MM.1S (cell line): ENCODE results near the gene INSR.
"Not testable (repeated sequence)": the region's sequence is repeated elsewhere in the genome, so short reads cannot be mapped to it uniquely, and the experiment has no call there.

Source experiments
- DNase-seq: peaks from one replicate; pipeline ENCODE4 v3.0.0-alpha.2; 2015
- H2AFZ ChIP-seq: fragments of 300-600 bp; sonication (generic); 2 replicates; pipeline ENCODE4 v1.6.0; 2016; ENCODE audit warnings: antibody characterized with exemption, low read length
- H3F3A ChIP-seq: fragments of 300-600 bp; sonication (generic); 2 replicates; pipeline ENCODE4 v1.6.1; 2016; ENCODE audit warnings: mild to moderate bottlenecking, antibody characterized with exemption, low read length, moderate library complexity, mixed read lengths; ENCODE audit not compliant: insufficient read depth
- H3K27ac ChIP-seq: fragments of 300-600 bp; sonication (generic); 2 replicates; pipeline ENCODE4 v1.5.1; 2016; ENCODE audit warnings: mild to moderate bottlenecking, low read length
- H3K27me3 ChIP-seq: fragments of 300-600 bp; sonication (generic); replicated peaks from 2 replicates; pipeline ENCODE4 v1.6.0; 2016; ENCODE audit warnings: low read length; ENCODE audit not compliant: insufficient read depth
- H3K36me3 ChIP-seq: fragments of 300-600 bp; sonication (generic); replicated peaks from 2 replicates; pipeline ENCODE4 v1.6.1; 2016; ENCODE audit warnings: mild to moderate bottlenecking, low read length, mixed read lengths; ENCODE audit not compliant: insufficient read depth
- H3K4me1 ChIP-seq: fragments of 300-600 bp; sonication (generic); 2 replicates; pipeline ENCODE4 v1.6.1; 2016; ENCODE audit warnings: low read length, mixed read lengths
- H3K4me2 ChIP-seq: fragments of 300-600 bp; sonication (generic); 2 replicates; pipeline ENCODE4 v1.6.0; 2016; ENCODE audit warnings: low read depth, low read length
- H3K4me3 ChIP-seq: fragments of 300-600 bp; sonication (generic); 2 replicates; pipeline ENCODE4 v1.5.1; 2016; ENCODE audit warnings: low read length, mixed read lengths
- H3K79me2 ChIP-seq: fragments of 300-600 bp; sonication (generic); 2 replicates; pipeline ENCODE4 v1.6.1; 2016; ENCODE audit warnings: mixed run types, low read length, mixed read lengths
- H3K9ac ChIP-seq: fragments of 300-600 bp; sonication (generic); 2 replicates; pipeline ENCODE4 v1.6.1; 2016; ENCODE audit warnings: low read length, mixed read lengths
- H3K9me2 ChIP-seq: fragments of 300-600 bp; sonication (generic); replicated peaks from 2 replicates; pipeline ENCODE4 v1.6.1; 2016; ENCODE audit warnings: mild to moderate bottlenecking, low read length, mixed read lengths; ENCODE audit not compliant: insufficient read depth
- H3K9me3 ChIP-seq: fragments of 300-600 bp; sonication (generic); replicated peaks from 2 replicates; pipeline ENCODE4 v1.6.1; 2016; ENCODE audit warnings: mild to moderate bottlenecking, low read length, mixed read lengths; ENCODE audit not compliant: insufficient read depth
- H4K20me1 ChIP-seq: fragments of 300-600 bp; sonication (generic); 2 replicates; pipeline ENCODE4 v1.6.1; 2016; ENCODE audit warnings: mild to moderate bottlenecking, low read length, moderate library complexity, mixed read lengths; ENCODE audit not compliant: insufficient read depth
- CTCF ChIP-seq: fragments of 300-600 bp; sonication (generic); IDR thresholded peaks from 2 replicates; pipeline ENCODE4 v1.5.1; 2016; ENCODE audit warnings: antibody characterized with exemption, low read length, mixed read lengths
- EZH2 ChIP-seq: fragments of 300-600 bp; sonication (generic); optimal IDR thresholded peaks from 2 replicates; pipeline ENCODE3; 2017; ENCODE audit warnings: low read depth, mild to moderate bottlenecking, antibody characterized with exemption, low read length, mixed read lengths
- EZH2phosphoT487 ChIP-seq: fragments of 300-600 bp; sonication (generic); IDR thresholded peaks from 2 replicates; pipeline ENCODE4 v1.6.1; 2018; ENCODE audit warnings: antibody characterized with exemption, low read length

The INSR gene

DNA sequence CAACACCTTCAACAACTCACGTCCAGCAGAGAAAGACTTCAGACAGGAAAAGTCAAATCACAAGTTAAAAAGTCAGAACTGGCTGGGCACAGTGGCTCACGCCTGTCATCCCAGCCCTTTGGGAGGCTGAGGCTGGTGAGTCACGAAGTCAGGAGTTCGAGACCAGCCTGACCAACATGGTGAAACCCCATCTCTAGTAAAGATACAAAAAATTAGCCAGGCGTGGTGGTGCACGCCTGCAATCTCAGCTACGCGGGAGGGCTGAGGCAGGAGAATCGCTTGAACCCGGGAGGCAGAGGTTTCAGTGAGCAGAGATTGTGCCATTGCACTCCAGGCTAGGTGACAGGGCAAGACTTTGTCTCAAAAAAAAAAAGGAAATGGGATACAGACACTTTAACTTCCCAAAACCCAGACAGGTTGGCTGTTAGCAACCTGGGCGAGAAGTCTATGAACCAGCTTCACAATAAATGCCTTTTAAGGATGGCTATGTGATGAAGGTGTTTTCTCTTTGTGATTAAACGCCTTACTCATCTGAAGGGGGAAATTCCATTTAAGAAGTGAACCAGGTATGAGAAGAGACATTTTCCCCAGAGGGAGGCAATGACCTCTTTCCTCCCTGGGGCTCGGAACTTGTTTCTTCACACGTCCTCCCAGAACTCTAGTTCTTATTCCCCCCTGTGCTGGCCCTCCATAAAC is 80.4 kb downstream of the INSR start:
- Histone ChIP-seq H3K4me2 (no peak overlapping the region), H3K79me2 (peaks cover 53% of the 10 kb centered on the region), H3K9me3 (no peaks in the 10 kb centered on the region), H3K36me3 (no peaks in the 10 kb centered on the region), H3K4me1 (no peaks in the 10 kb centered on the region), H3K9ac (no peak overlapping the region), H3K27ac (no peak overlapping the region), H3K27me3 (no peaks in the 10 kb centered on the region), H2AFZ (no peak overlapping the region), H4K20me1 (no peaks in the 10 kb centered on the region), H3K4me3 (no peak overlapping the region), H3K9me2 (no peaks in the 10 kb centered on the region), H3F3A (no peaks in the 10 kb centered on the region)
- TF ChIP-seq EZH2phosphoT487, result no peak
- TF ChIP-seq CTCF, result no peak
- TF ChIP-seq EZH2, result no peak
- no peak for DNase-seq

GRCh38 chr19:7211191-7211951 is 82.8 kb downstream of the INSR start:
- DNase-seq, result no peak
- no peaks in the 10 kb centered on the region for H3F3A ChIP-seq

GRCh38 chr19:7210359-7210758 is 83.9 kb downstream of the INSR start:
- H3F3A ChIP-seq, result no peaks in the 10 kb centered on the region
- no peaks in the 10 kb centered on the region for H4K20me1 ChIP-seq
- H3K4me3 ChIP-seq, result no peak overlapping the region
- H3K79me2 ChIP-seq, result peaks cover 69% of the 10 kb centered on the region
- no peaks in the 10 kb centered on the region for H3K4me1 ChIP-seq
- no peaks in the 10 kb centered on the region for H3K27me3 ChIP-seq
- no peak for DNase-seq
- no peak overlapping the region for H3K27ac ChIP-seq
- H3K9ac ChIP-seq, result no peak overlapping the region
- TF ChIP-seq EZH2phosphoT487, result no peak
- TF ChIP-seq EZH2, result no peak
- no peak for TF ChIP-seq CTCF
- no peaks in the 10 kb centered on the region for H3K9me3 ChIP-seq
- H3K9me2 ChIP-seq, result no peaks in the 10 kb centered on the region
- H2AFZ ChIP-seq, result no peak overlapping the region
- H3K4me2 ChIP-seq, result no peak overlapping the region
- H3K36me3 ChIP-seq, result no peaks in the 10 kb centered on the region

More at GRCh38 chr19:7211191-7211951, 82.8 kb downstream of the INSR start:
- Histone ChIP-seq H2AFZ (no peak overlapping the region), H3K9ac (no peak overlapping the region), H3K27me3 (no peaks in the 10 kb centered on the region), H3K4me1 (no peaks in the 10 kb centered on the region), H3K9me3 (no peaks in the 10 kb centered on the region), H3K27ac (no peak overlapping the region), H3K4me3 (no peak overlapping the region), H3K79me2 (peaks cover 59% of the 10 kb centered on the region), H3K9me2 (no peaks in the 10 kb centered on the region), H4K20me1 (no peaks in the 10 kb centered on the region), H3K36me3 (no peaks in the 10 kb centered on the region), H3K4me2 (no peak overlapping the region)
- TF ChIP-seq EZH2phosphoT487, result no peak
- TF ChIP-seq CTCF, result no peak
- no peak for TF ChIP-seq EZH2

- not testable (repeated sequence) for H4K20me1 ChIP-seq, H3K4me2 ChIP-seq, DNase-seq, H2AFZ ChIP-seq, H3K4me3 ChIP-seq, H3K36me3 ChIP-seq, H3K9ac ChIP-seq, H3K4me1 ChIP-seq, H3K27ac ChIP-seq, H3K27me3 ChIP-seq, H3K9me3 ChIP-seq, H3F3A ChIP-seq, H3K9me2 ChIP-seq
- H3K79me2 ChIP-seq, result peaks cover 69% of the 10 kb centered on the region
Measured at GRCh38 chr19:7209597-7210325, 84.5 kb downstream of the INSR start.

DNA sequence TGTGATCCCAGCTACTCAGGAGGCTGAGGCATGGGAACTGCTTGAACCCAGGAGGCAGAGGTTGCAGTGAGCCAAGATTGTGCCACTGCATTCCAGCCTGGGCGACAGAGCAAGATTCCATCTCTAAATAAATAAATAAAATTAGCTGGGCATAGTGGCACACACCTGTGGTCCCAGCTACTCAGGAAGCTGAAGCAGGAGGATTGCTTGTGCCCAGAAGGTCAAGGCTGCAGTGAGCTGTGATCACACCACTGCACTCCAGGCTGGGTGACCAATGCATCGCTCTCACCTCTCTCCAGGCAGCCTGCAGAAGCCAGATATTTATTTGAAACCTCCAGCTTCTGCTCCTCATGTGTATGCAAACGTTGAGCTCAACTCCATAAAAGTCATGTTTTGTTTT is 85.2 kb downstream of the INSR start:
- H3K27me3 ChIP-seq, H3K4me1 ChIP-seq, H3K4me2 ChIP-seq, H3F3A ChIP-seq, H3K9me3 ChIP-seq, DNase-seq, H3K9me2 ChIP-seq, H2AFZ ChIP-seq, H3K4me3 ChIP-seq, H3K36me3 ChIP-seq, H3K27ac ChIP-seq, H4K20me1 ChIP-seq, H3K9ac ChIP-seq: not testable (repeated sequence)
- peaks cover 75% of the 10 kb centered on the region for H3K79me2 ChIP-seq
